ENCODE results near the gene ANKRD66. TPM values are rescaled to one million over a fixed set of nuclear protein-coding genes. Genes with fewer than 3 reads are reported as not detected.
A peak's percentile ranks its signal among the peaks of the same experiment; 100 is the strongest.
"Not testable (repeated sequence)": the region's sequence is repeated elsewhere in the genome, so short reads cannot be mapped to it uniquely, and the experiment has no call there.

ANKRD66 gene
- total RNA-seq, 1 donor from 2014 or later, result not detected

DNA sequence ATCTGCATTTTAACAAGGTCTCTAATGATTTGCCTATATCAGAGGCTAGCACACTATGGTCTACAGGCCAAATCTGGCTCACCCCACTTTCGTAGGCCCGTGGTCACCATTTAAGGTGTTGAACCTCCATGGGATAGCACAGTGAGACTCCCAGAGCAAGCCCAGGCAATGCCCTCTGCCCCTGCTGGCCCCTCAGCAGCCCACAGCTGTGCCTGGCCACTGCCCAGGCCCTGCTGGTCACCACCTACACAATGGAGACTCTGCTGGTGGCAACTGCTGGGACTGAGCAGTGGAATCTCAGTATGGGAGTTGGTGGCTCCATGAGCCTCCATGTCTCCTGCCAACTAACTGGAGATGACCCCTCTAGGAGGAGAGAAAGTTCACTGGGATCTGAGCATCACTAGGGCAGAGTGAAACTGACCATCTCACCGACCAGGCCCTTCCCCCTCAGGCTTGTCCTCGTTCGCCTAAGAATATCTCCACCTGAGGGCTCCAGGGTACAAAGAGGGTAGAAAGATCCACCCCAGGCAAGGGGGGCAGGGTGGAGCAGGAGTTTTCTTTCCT, 2.3 kb downstream of the ANKRD66 start:
- intact Hi-C loops (cut with DNase I), result no loop called here
- ATAC-seq, result no peak
- DNase-seq (ENCODE audit: missing footprints), result no peak

DNA sequence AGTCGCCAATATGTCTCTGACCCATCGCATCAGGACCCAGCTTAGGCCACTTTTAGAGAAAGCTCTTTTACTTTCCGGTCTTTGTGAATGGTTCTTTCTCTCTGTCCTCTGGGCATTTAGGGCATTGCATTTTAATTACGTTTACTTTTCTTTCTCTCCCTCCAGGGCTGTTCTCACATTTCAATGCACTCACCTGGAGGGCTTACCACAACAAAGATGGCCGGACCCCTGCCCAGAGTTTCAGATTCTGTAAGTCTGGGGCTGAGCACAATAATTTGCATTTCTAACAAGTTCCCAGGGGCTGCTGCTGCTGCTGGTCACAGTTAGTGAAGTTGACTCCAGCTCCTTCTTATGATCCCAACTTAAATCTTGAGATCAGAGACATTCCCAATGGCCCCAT, 3.0 kb downstream of the ANKRD66 start:
- intact Hi-C loops (cut with DNase I), result no loop called here
- ATAC-seq, result no peak
- DNase-seq (ENCODE audit: missing footprints), result no peak

DNA sequence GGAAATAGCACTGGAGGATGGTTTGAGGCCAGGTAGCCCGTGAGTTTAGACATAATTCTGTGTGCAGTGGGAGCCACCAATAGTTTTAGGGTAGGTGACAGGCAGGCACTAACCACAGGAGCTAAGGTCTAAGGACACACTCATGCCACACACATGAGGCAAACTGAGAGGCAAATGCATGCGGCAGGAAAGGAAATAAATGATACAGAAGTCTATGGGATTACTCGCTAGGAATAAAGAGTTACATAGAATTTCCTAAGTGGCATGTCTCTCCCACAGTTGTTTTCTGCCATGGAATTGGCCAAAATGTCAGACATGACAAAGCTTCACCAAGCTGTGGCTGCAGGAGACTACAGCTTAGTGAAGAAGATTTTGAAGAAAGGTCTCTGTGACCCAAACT, 4.9 kb downstream of the ANKRD66 start:
- DNase-seq (ENCODE audit: missing footprints) (no peak), ATAC-seq (no peak)
- intact Hi-C loops (cut with DNase I), result no loop called here

DNA sequence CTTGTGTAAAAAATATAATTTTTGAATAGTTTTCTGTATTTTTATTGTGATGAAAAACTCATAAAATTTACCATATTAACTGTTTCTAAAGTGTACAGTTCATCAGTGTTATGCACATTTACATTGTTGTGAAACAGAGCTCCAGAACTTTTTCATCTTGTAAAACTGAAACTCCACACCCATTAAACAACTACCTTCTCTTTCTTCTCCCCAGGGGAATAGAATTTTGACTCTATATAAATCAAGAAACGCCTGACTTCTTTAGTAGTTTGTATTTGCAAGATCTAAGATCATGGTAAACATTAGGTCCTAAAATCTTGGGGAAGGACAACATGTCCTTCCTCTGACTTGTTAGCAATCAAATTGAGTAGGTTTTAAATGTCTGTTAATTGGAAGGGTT, 9.1 kb downstream of the ANKRD66 start:
- intact Hi-C loops (cut with DNase I), result no loop called here
- ATAC-seq (no peak), DNase-seq (ENCODE audit: missing footprints) (no peak)

DNA sequence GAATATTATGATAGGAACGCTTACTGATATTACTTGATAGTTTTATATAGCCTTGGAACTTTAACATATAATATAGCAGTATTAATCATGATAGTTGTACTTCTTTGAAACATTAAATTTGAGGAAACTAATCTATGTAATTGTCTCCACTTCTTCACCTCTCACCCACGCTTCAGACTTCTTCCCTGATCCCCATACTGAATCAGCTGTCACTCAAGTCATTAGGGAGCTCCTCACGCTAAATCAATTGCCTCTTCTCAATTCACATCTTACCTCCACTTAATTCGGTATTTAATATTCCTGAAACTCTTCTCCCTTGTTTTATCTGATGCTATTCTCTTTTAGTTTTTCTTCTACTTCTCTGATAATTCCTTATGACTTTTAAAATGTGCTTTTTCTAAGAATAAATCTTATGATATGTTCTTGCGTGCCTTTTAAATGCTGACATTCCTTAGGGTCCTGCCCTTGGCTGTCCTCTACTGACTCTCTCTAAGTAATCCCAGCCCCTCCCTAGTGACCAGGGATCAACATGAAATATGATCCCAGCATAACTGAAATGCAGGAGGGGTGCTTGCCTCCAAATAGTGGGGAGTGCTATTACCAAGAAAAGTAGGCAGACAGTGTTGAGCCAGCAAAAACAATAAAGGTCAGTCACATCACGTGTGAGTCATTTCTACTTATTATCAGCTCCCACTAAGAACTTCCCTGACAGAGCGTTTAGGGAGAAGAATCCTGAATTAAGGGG, 9.9 kb downstream of the ANKRD66 start:
- ATAC-seq (peak; percentile 39), DNase-seq (ENCODE audit: missing footprints) (no peak)
- intact Hi-C loops (cut with DNase I), result no loop called here

DNA sequence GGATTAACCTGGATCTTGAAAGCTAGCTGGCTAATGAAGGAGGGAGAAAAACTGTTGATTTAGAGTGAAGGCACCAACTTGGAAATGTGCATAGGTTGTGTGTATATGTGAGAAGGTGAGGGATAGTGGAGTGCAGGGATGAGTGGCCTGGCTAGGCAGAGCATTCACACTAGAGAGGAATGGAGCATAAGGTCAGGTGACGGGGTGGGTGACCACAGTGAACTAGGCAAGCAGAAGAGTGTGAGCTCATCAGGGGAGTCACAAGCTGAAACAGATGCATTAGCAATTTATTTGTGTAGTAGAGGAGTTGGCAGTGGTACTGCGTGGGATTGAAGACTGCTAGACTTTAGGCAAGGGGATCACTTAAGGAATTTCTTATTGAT, 10.5 kb downstream of the ANKRD66 start:
- no peak for ATAC-seq
- intact Hi-C loops (cut with DNase I), result no loop called here
- no peak for DNase-seq (ENCODE audit: missing footprints)

DNA sequence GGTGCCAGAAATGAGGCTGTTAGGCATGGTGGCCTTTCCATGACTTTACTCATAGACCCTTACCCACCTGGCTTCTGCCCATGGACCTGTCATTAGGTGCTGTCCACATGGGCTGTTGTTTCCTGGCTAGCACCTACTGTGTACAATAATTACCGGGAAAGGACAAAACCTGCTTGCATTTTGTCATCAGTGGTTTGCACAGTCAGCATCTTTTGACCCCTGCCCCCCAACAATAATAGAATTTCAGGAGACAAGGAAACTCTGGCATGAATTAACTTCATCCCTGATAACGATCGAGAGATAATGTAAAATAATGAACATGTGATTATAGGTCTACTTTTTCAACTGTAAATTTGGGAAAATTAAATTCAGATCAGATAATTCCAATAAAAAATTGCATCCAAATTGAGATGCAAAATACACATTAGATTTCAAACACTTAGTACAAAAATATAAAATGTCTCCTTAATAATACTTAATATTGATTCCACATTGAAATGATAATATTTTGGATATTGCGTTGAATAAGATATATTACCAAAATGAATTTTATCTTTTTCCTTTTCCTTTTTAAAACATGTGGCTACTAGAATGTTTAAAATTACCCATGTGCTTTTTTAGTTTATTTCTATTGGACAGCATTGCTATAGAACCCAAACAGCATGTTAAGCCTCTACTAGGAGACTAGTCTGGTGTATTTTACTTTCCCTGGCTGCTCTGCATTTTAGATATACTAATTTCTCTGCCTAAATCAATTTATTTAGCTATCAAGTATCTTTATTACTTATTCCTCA, 12.4 kb downstream of the ANKRD66 start:
- intact Hi-C loops (cut with DNase I), result no loop called here
- no peak for DNase-seq (ENCODE audit: missing footprints)
- no peak for ATAC-seq

DNA sequence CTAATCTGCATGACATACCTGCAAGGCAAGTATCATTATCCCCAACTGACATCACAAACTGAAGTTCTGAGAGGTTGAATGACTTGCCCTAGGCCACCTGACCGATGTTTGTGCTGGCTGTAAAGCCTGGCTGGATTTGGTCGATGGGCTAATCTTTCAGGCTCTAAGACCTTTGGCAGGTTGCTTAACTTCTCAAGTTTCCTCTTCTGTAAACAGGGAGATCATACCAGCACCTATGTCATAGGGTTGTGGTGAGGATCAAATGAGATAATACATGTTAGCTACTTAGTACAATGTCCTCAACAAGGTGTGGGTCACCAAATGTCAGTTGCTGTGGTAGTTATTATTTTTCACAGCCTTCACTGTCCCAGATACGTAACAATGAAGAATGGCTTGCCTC, 14.2 kb downstream of the ANKRD66 start:
- intact Hi-C loops (cut with DNase I), result no loop called here
- ATAC-seq, result no peak
- DNase-seq (ENCODE audit: missing footprints), result no peak

DNA sequence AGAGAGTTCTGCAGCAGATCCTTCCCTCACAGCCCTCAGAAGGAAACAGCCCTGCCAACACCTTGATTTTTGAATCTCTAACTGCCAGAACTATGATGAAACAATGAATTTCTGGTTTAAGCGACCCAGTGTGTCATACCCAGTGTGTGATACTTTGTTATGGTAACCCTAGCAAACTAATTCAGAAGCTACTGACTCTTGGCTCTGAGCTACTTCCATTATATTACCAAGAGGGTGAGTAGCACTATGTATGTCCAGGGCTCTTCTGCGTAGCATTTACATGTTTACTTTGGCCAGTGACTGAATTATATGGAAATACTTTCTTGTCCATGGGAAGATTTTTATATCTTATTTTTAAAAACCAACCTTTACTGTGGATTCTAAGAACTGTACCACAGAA, 16.7 kb downstream of the ANKRD66 start:
- intact Hi-C loops (cut with DNase I), result no loop called here
- no peak for ATAC-seq
- no peak for DNase-seq (ENCODE audit: missing footprints)

DNA sequence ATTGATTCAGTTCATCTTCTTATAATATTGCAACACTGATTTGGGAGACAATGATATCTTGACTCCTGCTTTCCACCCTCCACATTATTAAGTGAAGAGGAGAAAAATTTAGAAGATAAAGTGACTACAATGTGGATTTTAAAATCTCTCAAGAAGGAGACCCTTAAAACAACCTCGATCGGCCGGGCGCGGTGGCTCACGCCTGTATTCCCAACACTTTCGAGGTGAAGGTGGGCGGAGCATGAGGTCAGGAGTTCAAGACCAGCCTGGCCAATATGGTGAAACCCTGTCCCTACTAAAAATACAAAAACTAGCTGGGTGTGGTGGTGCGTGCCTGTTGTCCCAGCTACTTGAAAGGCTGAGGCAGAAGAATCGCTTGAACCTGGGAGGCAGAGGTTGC, 17.5 kb downstream of the ANKRD66 start:
- intact Hi-C loops (cut with DNase I); DNase-seq (ENCODE audit: missing footprints); ATAC-seq: not testable (repeated sequence)

DNA sequence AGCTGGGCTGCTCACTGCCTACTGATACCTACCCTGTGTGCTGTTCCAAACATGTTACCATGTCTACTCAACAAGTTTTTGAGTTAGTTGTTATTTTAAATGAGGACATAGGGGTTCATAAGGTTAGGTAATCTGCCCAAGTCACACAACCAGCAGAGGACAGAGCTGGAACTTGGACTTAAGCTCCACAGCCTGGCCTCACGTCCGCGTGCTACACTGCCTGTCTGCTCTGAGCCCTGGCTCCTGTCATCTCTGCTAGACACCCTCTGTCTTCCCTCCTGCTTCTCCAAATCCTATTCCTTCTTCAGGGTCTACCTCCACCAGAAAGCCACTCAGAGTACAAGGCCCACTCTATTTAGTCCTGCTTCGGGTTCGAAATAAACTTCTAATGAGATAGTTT, 18.2 kb downstream of the ANKRD66 start:
- intact Hi-C loops (cut with DNase I), result no loop called here
- ATAC-seq, result no peak

DNA sequence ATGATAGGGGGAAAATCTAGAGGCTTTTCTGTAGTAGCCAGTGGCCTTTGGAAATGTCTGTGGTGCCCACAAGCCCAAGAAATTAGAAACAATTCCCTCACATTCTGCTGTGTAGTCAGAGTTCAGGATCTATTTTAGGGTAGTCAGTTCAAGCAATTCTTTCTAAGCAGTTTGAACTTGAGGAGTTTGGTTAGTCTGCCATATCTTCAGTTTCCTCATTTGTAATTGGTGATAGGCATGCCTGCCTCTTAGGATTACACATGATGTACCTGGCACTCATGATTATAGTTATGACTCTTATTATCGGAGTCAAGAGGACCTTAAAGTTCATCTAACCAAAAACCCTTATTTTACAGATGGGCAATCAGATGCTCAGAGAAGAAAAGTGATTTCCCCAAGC, 25.3 kb downstream of the ANKRD66 start:
- DNase-seq (ENCODE audit: missing footprints) (no peak), ATAC-seq (no peak)
- intact Hi-C loops (cut with DNase I), result loop anchor here (10.0 kb wide), 1 partner anchor 357 kb away; no protein-coding TSS in a partner anchor

More for the DNA sequence above, 18.2 kb downstream of the ANKRD66 start:
- DNase-seq (ENCODE audit: missing footprints), result no peak

DNA sequence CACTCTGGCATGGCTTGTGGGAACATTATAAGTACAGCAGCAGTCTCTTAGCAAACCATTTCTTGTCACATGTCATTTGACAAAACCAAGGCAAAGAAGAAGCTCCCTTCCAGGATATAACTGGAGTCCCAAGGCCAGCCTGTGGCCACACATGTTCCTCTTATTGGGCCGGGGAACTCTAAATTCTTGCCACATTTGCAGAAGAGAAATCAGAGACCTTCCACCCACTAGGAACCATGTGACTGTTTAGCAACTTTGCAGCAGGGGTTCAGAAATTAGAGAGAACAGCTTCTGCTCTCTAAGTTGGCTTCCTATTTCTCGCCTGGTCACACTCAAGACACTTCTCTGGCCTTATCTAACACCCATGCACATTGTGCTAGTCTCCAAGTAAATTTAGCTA, 26.0 kb downstream of the ANKRD66 start:
- intact Hi-C loops (cut with DNase I), result loop anchor here (10.0 kb wide), 1 partner anchor 358 kb away; no protein-coding TSS in a partner anchor
- ATAC-seq, result peak; percentile 65
- DNase-seq (ENCODE audit: missing footprints), result no peak

DNA sequence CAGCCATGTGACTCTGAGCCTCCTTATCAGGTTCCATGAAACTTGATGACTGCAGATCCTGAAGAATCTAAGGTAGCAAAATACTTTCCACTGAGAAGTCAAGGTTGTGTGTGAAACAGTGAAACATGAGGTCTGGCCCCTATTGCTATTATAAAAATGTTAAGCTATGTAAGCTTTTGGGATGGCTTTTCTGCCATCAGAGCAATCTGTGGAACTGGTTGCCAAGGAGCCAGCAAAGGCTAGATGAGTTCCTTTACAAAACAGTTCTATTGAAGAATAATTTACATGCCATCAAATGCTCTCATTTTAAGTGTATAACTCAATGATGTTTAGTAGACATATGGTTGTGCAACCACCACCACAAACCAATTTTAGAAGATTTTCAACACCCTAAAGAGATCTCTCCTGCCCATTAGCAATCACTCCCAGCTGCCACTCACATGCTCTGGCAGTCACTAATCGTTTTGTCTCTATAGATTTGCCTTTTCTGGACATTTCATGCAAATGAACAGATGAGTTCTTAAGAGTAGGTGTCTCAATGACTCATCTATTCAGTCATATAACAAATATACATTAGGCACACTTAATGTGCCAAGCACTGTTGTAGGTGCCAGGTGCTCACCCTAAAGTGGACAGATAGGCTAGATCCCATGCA, 26.6 kb downstream of the ANKRD66 start:
- intact Hi-C loops (cut with DNase I), result loop anchor here (10.0 kb wide), 1 partner anchor 359 kb away; no protein-coding TSS in a partner anchor
- DNase-seq (ENCODE audit: missing footprints) (no peak), ATAC-seq (no peak)

DNA sequence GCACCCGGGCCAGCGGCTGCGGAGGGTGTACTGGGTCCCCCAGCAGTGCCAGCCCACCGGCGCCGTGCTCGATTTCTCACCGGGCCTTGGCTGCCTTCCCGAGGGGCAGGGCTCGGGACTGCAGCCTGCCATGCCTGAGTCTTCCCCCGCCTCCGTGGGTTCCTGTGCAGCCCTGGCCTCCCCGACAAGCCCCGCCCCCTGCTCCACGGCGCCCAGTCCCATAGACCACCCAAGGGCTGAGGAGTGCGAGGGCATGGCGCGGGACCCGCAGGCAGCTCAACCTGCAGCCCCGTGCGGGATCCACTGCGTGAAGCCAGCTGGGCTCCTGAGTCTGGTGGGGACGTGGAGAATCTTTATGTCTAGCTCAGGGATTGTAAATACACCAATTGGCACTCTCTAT, 28.0 kb downstream of the ANKRD66 start:
- not testable (repeated sequence) for ATAC-seq; DNase-seq (ENCODE audit: missing footprints)
- intact Hi-C loops (cut with DNase I), result loop anchor here (10.0 kb wide), 1 partner anchor 360 kb away; no protein-coding TSS in a partner anchor

DNA sequence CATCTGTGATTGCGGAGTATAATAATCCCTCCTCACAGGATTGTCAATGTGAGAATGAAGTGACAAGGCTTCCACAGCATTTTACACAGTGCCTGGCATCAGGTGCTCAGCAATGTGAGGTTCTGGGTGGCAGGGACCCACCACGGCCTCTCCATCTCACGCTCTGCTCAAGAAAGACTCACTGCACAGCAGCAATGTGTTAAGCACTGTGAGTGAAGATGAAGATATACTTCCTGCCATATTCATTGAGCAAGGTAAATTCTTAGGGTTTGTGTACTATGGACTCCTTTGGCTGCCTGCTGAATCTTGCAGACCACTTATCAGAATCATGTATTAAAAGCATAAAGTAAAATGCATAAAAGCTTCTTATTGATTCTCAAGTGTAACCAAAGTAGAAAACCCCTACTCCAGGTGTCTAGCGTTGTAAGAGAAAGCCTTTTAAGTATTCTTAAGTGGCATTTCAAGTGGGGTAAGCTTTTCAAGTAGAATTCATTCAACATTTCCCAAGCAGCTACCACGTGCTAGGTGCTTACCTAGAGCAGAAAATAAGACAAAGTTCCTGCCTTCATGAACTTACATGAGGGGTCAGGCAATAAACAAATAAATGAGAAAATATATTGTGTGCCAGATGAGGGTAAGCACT, 29.5 kb downstream of the ANKRD66 start:
- DNase-seq (ENCODE audit: missing footprints), result no peak
- ATAC-seq, result no peak
- intact Hi-C loops (cut with DNase I), result loop anchor here (10.0 kb wide), 1 partner anchor 361 kb away; no protein-coding TSS in a partner anchor

DNA sequence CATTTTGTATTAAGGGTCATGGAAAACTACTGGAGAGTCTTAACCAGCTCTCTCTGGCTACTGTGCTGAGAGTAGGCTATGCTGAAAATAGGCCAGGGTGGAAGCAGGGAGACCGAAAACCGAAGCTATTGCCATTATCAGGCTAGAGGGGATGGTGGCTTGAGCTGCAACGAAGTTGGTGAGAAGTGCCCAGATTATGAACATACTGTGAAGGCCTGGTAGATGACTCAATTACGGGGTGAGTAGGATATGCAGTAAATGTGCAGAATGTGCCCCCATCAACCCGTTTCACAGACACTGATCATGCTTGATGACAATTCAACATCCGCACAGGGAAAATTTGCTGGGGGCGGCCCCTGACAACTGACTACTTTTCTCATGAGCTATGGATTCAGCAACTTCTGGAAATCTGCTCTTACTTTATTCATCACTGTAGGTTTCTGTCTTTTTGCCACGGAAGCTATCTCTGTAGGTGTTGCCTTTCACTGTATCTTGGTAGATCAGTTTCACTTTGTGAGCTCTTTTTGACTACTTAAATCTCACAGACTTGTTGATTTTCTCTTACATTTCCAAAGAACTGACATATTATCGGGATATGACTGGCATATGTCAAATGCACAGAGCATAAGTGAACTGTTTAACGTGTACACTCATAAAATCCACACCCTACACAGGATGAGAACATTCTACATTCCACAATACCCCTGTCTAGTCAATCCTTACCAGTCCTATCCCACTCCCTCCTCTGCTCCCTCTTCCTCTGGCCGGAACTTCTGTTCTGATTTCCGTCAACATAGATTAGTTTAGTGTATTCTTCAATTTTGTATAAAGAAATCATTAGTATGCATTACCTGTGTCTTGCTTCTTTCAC, 31.0 kb downstream of the ANKRD66 start:
- intact Hi-C loops (cut with DNase I), result loop anchor here (10.0 kb wide), 1 partner anchor 363 kb away; no protein-coding TSS in a partner anchor
- ATAC-seq, result no peak

More for the DNA sequence above, 31.0 kb downstream of the ANKRD66 start:
- no peak for DNase-seq (ENCODE audit: missing footprints)
